NCI-H128 (cell line): ENCODE data around the gene KBTBD12.
"Not testable (repeated sequence)": the region's sequence is repeated elsewhere in the genome, so short reads cannot be mapped to it uniquely, and the experiment has no call there.

Experiments used
- DNase-seq: peaks from one replicate; lab custom pipeline; 2025; ENCODE audit not compliant: unreplicated experiment; lab: John Stamatoyannopoulos, UW

KBTBD12 gene

GRCh38 chr3:127915115-127915936, at the start of gene KBTBD12:
KBTBD12 (plus strand) TSS chr3:127915232; CDS start chr3:127923062, 7,830 bp downstream.
- DNase-seq = no peak

GRCh38 chr3:127865941-127866340, 49.1 kb upstream of the KBTBD12 start:
- DNase-seq = no peak

GRCh38 chr3:127867412-127867811, 47.6 kb upstream of the KBTBD12 start:
- no peak for DNase-seq

GRCh38 chr3:127867986-127868385, 47.0 kb upstream of the KBTBD12 start:
- DNase-seq = no peak

GRCh38 chr3:127870156-127870555, 44.9 kb upstream of the KBTBD12 start:
- no peak for DNase-seq

- DNase-seq = not testable (repeated sequence)
Observed at GRCh38 chr3:127874097-127874496, 40.9 kb upstream of the KBTBD12 start.

- no peak for DNase-seq
Observed at GRCh38 chr3:127881586-127881985, 33.4 kb upstream of the KBTBD12 start.

GRCh38 chr3:127884041-127884440, 31.0 kb upstream of the KBTBD12 start:
- DNase-seq = no peak

- no peak for DNase-seq
Observed at GRCh38 chr3:127886231-127886955, 28.6 kb upstream of the KBTBD12 start.

GRCh38 chr3:127886956-127887231, 28.1 kb upstream of the KBTBD12 start:
- no peak for DNase-seq

- DNase-seq = peak; percentile 43
Observed at GRCh38 chr3:127887321-127887720, 27.7 kb upstream of the KBTBD12 start.

- DNase-seq = no peak
Observed at GRCh38 chr3:127888156-127888555, 26.9 kb upstream of the KBTBD12 start.

- no peak for DNase-seq
Observed at GRCh38 chr3:127888564-127889107, 26.4 kb upstream of the KBTBD12 start.

GRCh38 chr3:127889461-127889863, 25.6 kb upstream of the KBTBD12 start:
- no peak for DNase-seq

GRCh38 chr3:127889976-127890650, 24.9 kb upstream of the KBTBD12 start:
- DNase-seq = no peak

GRCh38 chr3:127890651-127891290, 24.3 kb upstream of the KBTBD12 start:
- DNase-seq = not testable (repeated sequence)

GRCh38 chr3:127894481-127894880, 20.6 kb upstream of the KBTBD12 start:
- no peak for DNase-seq

GRCh38 chr3:127899200-127899599, 15.8 kb upstream of the KBTBD12 start:
- DNase-seq = no peak

GRCh38 chr3:127899766-127900165, 15.3 kb upstream of the KBTBD12 start:
- no peak for DNase-seq

- DNase-seq = no peak
Observed at GRCh38 chr3:127900536-127900935, 14.5 kb upstream of the KBTBD12 start.

GRCh38 chr3:127902486-127902885, 12.5 kb upstream of the KBTBD12 start:
- DNase-seq = no peak
